Gastroesophageal sphincter (tissue), 3 donors: Measurements from ENCODE around the gene OR1L6.

ENCODE experiments used
- EP300 ChIP-seq: sonication (generic); formaldehyde crosslinking; IDR thresholded peaks from one replicate; pipeline ENCODE4 v1.6.1; 2017; ENCODE audit warnings: antibody characterized with exemption, mild to moderate bottlenecking
- POLR2A ChIP-seq, 2 donors: fragments of 450-650 bp; IDR thresholded peaks; one replicate each; pipeline ENCODE4 v1.6.1; 2017; ENCODE audit warnings: antibody characterized with exemption in 2 of 2, mild to moderate bottlenecking in 2 of 2, moderate library complexity in 1 of 2
- POLR2AphosphoS5 ChIP-seq: sonication (generic); formaldehyde crosslinking; IDR thresholded peaks from one replicate; pipeline ENCODE4 v1.6.1; 2017; ENCODE audit warnings: antibody characterized with exemption
- TF ChIP-seq, protein P1 (sequence below), 4 experiments: fragments of 200-600 bp in 2 of 4; fragments of 450-650 bp in 2 of 4; sonication (generic) in 1 of 4; IDR thresholded peaks; one replicate each; pipeline ENCODE4 v1.5.1; 2017 to 2019; ENCODE audit warnings: antibody characterized with exemption in 4 of 4, mild to moderate bottlenecking in 2 of 4, moderate library complexity in 2 of 4

DNA sequence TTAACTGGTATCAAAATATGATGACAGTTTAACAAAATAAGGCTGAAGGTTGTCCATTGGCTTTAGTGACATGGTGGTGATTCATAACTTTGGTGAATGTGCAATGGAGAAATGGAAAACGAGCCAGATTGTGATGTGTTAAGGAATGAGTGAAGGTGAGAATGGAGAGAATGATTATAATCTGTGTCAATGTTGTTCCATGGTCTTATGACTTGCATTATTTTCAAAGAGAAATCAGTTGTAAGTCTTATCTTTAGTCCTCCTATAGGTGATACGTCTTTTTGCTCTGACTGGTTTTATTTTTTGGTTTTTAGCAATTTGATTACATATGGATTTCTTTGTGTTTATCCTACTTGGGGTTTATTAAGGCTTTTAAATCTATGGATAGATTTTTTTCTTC lies 12.7 kb downstream of the OR1L6 start:
- TF ChIP-seq, protein P1, sequence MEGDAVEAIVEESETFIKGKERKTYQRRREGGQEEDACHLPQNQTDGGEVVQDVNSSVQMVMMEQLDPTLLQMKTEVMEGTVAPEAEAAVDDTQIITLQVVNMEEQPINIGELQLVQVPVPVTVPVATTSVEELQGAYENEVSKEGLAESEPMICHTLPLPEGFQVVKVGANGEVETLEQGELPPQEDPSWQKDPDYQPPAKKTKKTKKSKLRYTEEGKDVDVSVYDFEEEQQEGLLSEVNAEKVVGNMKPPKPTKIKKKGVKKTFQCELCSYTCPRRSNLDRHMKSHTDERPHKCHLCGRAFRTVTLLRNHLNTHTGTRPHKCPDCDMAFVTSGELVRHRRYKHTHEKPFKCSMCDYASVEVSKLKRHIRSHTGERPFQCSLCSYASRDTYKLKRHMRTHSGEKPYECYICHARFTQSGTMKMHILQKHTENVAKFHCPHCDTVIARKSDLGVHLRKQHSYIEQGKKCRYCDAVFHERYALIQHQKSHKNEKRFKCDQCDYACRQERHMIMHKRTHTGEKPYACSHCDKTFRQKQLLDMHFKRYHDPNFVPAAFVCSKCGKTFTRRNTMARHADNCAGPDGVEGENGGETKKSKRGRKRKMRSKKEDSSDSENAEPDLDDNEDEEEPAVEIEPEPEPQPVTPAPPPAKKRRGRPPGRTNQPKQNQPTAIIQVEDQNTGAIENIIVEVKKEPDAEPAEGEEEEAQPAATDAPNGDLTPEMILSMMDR (IDR thresholded peaks at IDR 0.05): no peak
- TF ChIP-seq POLR2AphosphoS5: no peak
- TF ChIP-seq POLR2A (IDR thresholded peaks at IDR 0.05): no peak
- TF ChIP-seq EP300: no peak
